DND-41 (cell line): Measurements from ENCODE around the gene MEGF8.

Experiments used
- ATAC-seq: fragments of 200-7000 bp; cut with Tn5 transposase; 3 replicates; pipeline ENCODE4 v1.9.1; 2021; ENCODE audit warnings: low read depth; ENCODE audit not compliant: insufficient read depth
- DNase-seq: peaks from one replicate; pipeline ENCODE4 v3.0.0-alpha.2; 2020
- H2AFZ ChIP-seq: 2 replicates; pipeline ENCODE4 v1.6.0; 2012; ENCODE audit warnings: low read depth, low read length
- H3K27ac ChIP-seq: 2 replicates; pipeline ENCODE4 v1.5.1; 2012; ENCODE audit warnings: low read length, inconsistent platforms
- H3K27me3 ChIP-seq: fragments of 200-600 bp; sonication (generic); 2 replicates; pipeline ENCODE4 v1.6.0; 2012; ENCODE audit warnings: low read length, mild to moderate bottlenecking, inconsistent platforms; ENCODE audit not compliant: insufficient read depth, poor library complexity
- H3K36me3 ChIP-seq: 2 replicates; pipeline ENCODE4 v1.5.1; 2012; ENCODE audit warnings: low read length, inconsistent platforms; ENCODE audit not compliant: insufficient read depth
- H3K4me1 ChIP-seq: 2 replicates; pipeline ENCODE4 v1.5.1; 2012; ENCODE audit warnings: mild to moderate bottlenecking, low read length; ENCODE audit not compliant: insufficient read depth
- H3K4me2 ChIP-seq: 2 replicates; pipeline ENCODE4 v1.6.0; 2012; ENCODE audit warnings: mild to moderate bottlenecking, moderate library complexity, low read length, inconsistent platforms; ENCODE audit not compliant: insufficient read depth
- H3K4me3 ChIP-seq, 2 experiments: fragments of 200-600 bp in 1 of 2; shearing (Covaris generic) in 1 of 2; 2 replicates each; pipeline ENCODE4 v1.5.1; 2012 to 2016; ENCODE audit warnings: inconsistent platforms in 2 of 2, low read length in 2 of 2, mild to moderate bottlenecking in 2 of 2, low read depth in 1 of 2, moderate library complexity in 1 of 2
- H3K79me2 ChIP-seq: 2 replicates; pipeline ENCODE4 v1.6.0; 2012; ENCODE audit warnings: low read length, inconsistent platforms; ENCODE audit not compliant: insufficient read depth
- H3K9ac ChIP-seq: 2 replicates; pipeline ENCODE4 v1.6.0; 2012; ENCODE audit warnings: low read depth, mild to moderate bottlenecking, inconsistent platforms, low read length, moderate library complexity
- H3K9me3 ChIP-seq: 2 replicates; pipeline ENCODE4 v1.5.1; 2012; ENCODE audit warnings: low read length, moderate library complexity, mild to moderate bottlenecking, inconsistent platforms; ENCODE audit not compliant: insufficient read depth, severe bottlenecking
- H4K20me1 ChIP-seq: 2 replicates; pipeline ENCODE4 v1.6.0; 2012; ENCODE audit warnings: low read length; ENCODE audit not compliant: insufficient read depth
- EZH2 ChIP-seq: IDR thresholded peaks from 3 replicates; pipeline ENCODE4 v1.6.1; 2012; ENCODE audit warnings: borderline replicate concordance, low read depth, mild to moderate bottlenecking, moderate library complexity, low read length, inconsistent platforms; ENCODE audit not compliant: severe bottlenecking
- TF ChIP-seq, protein P1 (sequence below): IDR thresholded peaks from 2 replicates; pipeline ENCODE4 v1.5.1; 2012; ENCODE audit warnings: borderline replicate concordance, low read length, moderate library complexity, mild to moderate bottlenecking; ENCODE audit not compliant: poor library complexity, severe bottlenecking; ENCODE audit errors: extremely low read depth

MEGF8 gene

DNA sequence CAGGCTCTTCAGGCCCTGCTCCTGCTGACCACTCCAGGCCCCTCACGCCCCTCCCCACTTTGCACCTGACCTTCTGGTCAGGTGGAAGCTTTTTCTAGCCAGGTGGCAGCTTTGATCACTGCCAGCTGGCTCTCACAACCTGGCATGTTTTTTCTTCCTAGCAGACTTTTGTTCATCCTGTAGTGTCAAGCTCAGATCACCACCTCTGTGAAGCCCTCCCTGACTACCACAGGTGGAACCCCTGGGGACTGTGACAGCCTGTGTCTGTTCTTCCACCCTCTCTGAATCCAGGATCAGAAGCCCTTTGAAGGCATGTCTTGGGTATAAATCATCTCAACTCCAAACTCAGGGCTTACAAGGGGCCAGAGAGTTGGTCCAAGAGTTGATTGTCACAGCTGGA lies 75.0 kb downstream of the MEGF8 start:
- Histone ChIP-seq H3K9ac (no peak overlapping the region), H3K36me3 (peaks cover 10% of the 10 kb centered on the region), H3K27ac (no peak overlapping the region), H3K79me2 (peaks cover 13% of the 10 kb centered on the region), H3K4me1 (peaks cover 33% of the 10 kb centered on the region), H3K9me3 (no peaks in the 10 kb centered on the region), H4K20me1 (peaks cover 9% of the 10 kb centered on the region; the same call in 1 of the 2 replicates), H2AFZ (no peak overlapping the region), H3K4me2 (no peak overlapping the region; the same call in 1 of the 2 replicates), H3K4me3 (no peak overlapping the region), H3K27me3 (no peaks in the 10 kb centered on the region)
- ATAC-seq (no peak), DNase-seq (no peak)
- TF ChIP-seq EZH2: no peak
- TF ChIP-seq, protein P1, sequence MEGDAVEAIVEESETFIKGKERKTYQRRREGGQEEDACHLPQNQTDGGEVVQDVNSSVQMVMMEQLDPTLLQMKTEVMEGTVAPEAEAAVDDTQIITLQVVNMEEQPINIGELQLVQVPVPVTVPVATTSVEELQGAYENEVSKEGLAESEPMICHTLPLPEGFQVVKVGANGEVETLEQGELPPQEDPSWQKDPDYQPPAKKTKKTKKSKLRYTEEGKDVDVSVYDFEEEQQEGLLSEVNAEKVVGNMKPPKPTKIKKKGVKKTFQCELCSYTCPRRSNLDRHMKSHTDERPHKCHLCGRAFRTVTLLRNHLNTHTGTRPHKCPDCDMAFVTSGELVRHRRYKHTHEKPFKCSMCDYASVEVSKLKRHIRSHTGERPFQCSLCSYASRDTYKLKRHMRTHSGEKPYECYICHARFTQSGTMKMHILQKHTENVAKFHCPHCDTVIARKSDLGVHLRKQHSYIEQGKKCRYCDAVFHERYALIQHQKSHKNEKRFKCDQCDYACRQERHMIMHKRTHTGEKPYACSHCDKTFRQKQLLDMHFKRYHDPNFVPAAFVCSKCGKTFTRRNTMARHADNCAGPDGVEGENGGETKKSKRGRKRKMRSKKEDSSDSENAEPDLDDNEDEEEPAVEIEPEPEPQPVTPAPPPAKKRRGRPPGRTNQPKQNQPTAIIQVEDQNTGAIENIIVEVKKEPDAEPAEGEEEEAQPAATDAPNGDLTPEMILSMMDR: no peak

DNA sequence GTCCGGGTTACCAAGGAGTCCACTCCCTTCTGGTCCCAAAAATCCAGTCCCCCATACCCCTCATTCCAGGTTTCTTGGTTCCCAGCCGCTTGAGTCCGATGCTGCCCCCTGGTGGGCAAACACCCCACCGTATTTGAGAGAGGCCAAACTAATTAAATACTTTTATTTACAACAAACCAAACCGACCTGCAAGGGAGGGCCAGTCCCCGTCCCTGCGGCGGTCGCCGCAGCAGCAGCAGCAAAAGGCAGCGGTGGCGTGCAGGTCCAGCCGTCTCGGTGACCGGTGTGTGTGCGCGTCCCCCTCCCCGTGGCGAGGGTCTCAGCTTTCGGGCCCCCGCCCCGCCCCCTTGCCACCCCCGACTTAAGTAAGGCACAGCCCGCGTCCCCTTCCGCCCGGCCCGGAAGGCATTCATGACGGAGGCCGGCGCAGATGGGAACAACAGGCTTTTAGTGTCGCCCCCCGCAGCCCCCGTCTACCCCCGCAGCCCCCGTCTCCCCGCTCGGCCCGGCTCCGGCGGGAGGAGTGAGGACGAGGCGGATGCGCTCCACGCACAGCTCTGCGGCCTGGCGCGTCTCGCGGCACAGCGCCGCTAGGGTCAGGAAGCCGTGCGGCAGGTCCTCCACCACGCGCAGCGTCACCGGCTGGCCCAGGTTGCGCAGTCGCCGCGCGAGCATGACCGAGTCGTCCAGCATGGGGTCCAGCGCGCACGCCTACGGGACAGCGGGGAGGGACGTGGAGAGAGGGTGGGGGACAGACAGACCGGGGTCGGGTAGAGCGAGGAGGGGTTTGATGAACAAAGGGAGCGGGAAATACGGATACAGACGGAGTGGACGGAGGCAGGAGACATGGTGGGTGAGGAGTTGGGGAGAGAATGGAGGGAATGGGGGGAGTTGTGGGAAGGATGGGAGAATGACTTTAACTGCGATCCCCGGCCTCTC lies 76.2 kb downstream of the MEGF8 start:
- ATAC-seq (peak; percentile 23; the same call in 2 of the 3 replicates), DNase-seq (peak; percentile 76)
- Histone ChIP-seq H3K9me3 (no peaks in the 10 kb centered on the region), H3K27me3 (no peaks in the 10 kb centered on the region), H3K4me2 (peak overlapping the region; percentile 63), H3K79me2 (peaks cover 13% of the 10 kb centered on the region), H3K4me3 (peak overlapping the region in 1 of 2 experiments; percentile 54; a peak in 2 of 4 replicates), H4K20me1 (peaks cover 19% of the 10 kb centered on the region), H2AFZ (0 out of 2 replicates have a peak overlapping the region, but pooled peaks have one; percentile 39), H3K36me3 (peaks cover 17% of the 10 kb centered on the region), H3K4me1 (peaks cover 23% of the 10 kb centered on the region), H3K27ac (no peak overlapping the region), H3K9ac (peak overlapping the region; percentile 36; the same call in 1 of the 2 replicates)
- TF ChIP-seq, protein P1: peak; percentile 84
- TF ChIP-seq EZH2: no peak

DNA sequence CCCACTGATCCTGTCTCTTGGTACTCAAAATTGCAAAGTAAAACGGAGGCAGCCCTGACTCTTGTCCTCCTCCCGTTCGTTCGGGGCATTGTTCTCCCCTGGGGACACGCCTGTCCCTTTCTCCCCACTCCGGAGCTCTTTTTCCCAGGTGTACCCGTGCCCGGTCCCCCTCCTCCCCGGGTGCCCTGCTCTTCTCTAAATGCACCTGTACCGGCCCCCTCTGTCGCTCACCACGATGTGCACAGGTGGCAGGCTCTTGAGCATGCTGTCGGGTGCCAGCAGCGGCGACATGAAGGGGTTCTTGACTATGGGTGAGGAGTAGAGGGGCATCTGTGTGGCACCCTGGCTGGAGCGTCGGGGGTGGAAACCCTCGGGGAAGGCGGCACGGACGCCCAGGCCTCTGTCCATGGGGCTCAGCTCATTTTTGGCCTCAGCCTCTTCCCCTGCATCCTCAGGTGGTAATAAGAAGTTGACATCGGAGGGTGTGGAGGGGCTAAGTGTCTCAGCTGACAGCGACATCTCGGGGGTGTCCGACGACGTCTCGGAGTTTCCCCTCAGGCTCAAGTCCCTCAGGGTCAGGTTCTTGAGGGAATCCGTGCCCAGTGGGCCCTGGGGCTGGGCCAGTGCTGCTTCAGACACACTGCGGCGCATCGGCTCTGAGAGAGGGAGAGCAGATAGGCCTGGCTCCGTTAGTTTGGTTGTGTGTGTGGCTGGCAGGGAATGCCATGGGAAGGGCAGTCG lies 77.1 kb downstream of the MEGF8 start:
- H2AFZ ChIP-seq: no peak overlapping the region
- H3K9ac ChIP-seq: no peak overlapping the region; the same call in 1 of the 2 replicates
- no peak overlapping the region for H3K4me3 ChIP-seq
- peaks cover 21% of the 10 kb centered on the region for H3K36me3 ChIP-seq
- H3K4me2 ChIP-seq: no peak overlapping the region
- H4K20me1 ChIP-seq: peaks cover 28% of the 10 kb centered on the region
- peaks cover 7% of the 10 kb centered on the region for H3K79me2 ChIP-seq
- H3K4me1 ChIP-seq: peaks cover 18% of the 10 kb centered on the region
- DNase-seq: no peak
- TF ChIP-seq, protein P1: no peak
- no peak for TF ChIP-seq EZH2
- H3K27me3 ChIP-seq: no peaks in the 10 kb centered on the region
- no peak for ATAC-seq
- H3K9me3 ChIP-seq: no peaks in the 10 kb centered on the region
- H3K27ac ChIP-seq: no peak overlapping the region
